Hematopoietic multipotent progenitor cell treated with erythropoietin and hydrocortisone succinate and interleukin-3 and kit ligand, for 8 days (in vitro differentiated cells): Measurements from ENCODE around the gene CLPX.
"Not testable (repeated sequence)": the region's sequence is repeated elsewhere in the genome, so short reads cannot be mapped to it uniquely, and the experiment has no call there.

ENCODE experiments used
- DNase-seq: peaks from one replicate; pipeline ENCODE4 v3.0.0-alpha.2; 2015

CLPX gene

DNA sequence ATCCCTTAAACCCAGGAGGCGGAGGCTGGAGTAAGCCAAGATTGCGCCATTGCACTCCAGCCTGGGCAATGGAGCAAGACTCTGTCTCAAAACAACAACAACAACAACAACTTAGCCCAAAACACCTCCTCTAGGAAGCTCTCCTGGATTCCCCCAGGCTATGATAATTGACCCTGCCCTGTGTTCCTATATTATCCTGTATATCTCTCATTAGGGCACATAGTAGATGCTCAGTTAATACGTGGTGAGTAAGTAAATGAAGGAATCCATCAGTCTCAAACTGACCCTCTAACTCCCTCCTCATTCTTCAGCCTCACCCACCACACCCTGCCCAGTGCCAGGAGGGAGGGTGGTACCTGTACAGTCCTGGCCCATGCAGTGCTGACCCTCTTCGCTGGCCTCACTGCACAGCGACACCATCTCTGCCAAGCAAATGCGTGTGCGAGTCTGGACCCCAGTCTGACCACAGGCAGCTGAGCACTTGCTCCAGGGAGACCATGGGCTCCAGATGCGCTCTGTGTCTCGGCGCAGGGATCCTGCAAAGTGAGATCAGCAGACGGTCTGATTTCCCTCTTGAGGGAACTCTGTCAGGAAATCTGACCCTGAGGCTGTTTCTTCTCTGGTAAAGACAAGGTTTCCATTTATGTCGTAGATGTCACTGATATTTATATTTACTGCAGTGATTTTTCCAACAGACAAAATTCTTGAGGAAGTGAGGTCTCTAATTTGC lies 20.0 kb upstream of the CLPX start:
- no peak for DNase-seq

DNA sequence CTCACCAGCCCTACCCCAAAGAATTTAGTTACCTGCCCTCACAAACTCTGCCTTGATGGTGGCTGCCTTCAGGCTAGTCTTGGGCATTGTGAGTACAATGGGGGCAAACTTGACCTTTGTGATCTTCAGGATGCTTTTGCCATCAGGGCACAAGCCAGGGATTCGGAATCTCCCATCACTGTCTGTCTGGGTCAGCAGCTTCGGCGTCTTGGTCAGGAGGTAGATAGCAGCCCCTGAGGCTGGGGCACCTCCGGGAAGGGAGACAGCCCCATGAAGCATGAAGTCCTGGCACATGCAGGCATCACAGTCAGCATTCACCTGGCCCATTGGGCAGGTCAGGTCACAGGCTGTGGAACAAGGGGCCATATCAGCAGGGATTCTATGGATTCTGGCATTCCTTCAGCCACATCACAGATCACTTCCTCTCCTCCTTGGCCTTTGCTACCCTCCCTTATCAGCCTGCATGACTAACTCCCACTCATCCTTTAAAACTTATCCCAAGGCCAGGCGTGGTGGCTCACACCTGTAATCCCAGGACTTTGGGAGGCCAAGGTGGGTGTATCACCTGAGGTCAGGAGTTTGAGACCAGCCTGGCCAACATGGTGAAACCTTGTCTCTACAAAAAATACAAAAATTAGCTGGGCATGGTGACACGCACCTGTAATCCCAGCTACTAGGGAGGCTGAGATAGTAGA lies 19.2 kb upstream of the CLPX start:
- DNase-seq: no peak

DNA sequence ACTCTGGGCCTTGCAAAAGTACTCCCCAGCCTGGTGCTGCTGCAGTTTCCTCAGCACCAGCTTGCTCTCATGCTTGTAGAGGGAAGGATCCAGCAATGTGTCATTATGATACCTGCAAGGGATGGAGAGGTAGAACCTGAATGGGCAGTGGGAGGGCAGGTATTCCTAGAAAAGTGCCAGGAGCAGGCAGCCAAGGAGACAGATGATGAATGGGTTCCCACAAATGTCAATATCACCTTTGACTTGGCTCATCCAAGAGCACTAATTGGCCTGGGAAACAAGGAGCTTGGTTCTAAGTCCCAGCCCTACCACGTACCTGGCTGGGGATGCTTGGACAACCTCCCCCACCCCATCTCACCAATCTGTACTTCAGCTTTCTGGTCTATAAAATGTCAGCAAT lies 16.8 kb upstream of the CLPX start:
- DNase-seq: no peak

DNA sequence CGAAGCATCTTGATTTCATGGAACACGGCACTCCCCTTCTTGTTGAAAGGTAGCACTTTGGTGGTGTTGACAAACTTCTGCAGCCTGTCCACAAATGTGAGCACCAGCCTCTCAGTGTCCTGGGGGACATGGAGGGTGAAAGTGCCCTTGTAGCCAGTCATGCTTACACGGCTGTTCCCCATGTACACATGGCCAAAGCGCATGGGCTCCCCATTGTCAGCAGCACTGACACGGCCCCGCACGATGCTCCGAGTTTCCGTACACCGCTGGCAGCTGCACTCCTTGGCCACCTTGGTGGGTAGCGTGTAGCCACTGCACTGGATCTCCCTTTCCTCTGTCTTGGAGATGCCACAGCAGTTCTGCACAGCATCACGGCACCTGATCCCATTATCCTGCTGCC lies 13.4 kb upstream of the CLPX start:
- no peak for DNase-seq

DNA sequence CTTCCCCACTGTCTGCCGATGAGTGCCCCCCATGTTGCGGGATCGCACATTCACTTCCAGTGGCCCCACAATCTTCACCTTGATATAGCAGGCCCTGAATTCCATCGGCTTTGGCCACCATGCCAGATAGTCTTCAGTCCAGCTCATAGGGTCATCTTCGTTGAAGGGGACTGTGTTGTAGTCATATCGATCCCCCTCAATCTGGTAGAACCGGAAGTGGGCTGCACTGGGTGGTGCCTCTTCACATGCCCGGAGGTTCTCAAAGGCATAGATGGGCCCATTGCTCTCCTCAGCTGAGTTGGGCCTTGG lies 12.1 kb upstream of the CLPX start:
- no peak for DNase-seq

DNA sequence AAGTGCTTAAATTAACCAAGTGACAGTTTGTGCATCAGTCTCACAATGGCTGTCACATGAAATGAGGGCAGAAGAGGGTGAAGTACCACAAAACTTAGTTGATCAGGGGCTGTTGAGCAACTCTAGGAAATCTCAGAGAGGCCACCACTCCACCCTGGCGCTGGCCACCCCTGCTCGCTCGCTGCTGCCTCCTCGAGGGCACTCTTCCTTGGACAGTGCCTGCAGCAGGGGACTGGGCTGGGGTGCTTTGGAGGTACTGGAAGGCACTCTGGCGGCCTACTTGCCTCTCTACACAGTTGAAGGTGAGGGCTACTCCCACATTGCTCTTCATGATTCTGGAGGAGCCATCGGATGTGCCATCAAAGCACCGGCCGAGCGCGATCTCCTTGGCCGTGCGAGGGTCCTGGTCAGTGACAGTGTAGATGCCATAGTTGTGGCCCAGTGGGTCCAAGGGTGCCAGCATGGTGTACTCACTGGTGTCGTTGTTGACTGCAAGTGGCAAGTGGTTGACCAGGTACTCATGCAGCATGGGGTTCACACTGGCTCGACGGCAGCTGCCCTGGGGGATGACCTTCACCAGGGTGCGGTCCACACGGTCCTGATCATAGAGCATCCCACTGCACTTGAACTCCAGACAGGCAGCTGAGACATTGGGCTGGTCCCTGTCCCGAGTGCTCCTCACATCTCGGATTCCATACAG lies 11.6 kb upstream of the CLPX start:
- DNase-seq: no peak

DNA sequence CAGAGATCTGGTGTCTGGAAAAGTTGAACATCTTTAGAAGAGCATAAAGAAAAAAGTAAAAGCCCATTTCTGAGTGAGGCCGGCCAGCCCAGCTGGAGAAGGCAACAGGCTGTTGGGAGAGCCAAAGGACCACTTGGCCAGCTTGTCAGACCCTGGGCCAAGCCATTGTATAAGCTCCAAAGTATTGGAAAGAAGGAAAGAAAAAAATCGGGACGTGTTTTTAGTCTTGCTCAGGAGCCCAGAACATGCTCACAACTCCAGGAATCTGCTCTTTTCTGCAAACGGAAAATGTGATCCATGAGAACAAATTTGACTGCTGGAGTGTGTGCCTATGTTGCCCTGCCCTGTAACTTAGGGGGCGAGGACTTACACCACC lies 10.4 kb upstream of the CLPX start:
- DNase-seq: no peak

DNA sequence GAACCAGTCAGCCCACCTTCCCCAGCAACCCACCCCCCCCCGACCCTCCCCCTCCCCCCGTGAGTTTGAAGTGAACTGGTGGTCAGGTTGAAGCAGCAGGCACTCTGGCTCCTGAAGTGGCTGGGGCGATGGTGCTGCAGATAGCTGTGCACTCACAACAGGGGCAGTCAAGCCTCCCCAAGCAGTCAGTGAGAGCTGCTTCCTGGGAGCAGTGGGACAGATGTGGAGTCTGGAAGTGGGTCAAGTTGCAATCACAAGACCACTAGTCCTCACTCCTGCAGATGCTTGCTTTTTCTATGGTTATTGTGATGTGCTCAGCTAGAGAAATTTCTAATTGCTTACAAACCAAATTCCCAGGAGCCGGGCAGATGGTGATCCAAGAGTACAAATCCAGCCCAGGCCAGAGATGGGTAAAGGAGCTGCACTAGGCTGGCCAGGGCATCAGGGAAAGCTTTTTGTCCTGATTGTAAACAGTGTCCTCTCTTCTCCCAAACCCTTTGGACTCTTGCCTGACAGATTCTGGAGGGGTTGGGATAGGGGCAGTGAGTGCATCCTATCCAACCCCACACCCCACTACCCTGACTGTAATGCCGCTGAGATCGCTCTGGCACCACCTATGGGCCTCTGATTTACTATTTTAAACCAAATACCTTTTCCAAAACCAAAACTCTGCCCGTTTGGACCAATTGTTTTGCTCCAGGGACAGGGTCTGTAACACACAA lies 9.8 kb upstream of the CLPX start:
- no peak for DNase-seq

DNA sequence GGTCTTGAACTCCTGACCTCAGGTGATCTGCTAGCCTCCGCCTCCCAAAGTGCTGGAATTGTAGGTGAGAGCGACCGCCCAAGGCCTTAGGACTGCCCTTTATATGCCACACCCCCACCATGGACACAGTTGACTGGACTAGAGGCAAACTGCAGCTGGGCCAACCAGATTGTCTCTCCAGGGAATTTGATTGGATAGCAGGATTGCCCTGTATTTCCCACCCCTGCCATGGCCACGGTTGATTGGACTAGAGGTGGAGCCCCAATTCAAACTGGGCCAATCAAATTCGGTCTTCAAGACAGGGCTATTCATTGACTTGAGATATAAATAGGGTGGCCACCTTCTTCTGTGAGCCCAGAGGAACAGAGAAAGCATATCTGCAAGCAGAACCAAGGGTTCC lies 6.9 kb upstream of the CLPX start:
- DNase-seq: peak; percentile 27

DNA sequence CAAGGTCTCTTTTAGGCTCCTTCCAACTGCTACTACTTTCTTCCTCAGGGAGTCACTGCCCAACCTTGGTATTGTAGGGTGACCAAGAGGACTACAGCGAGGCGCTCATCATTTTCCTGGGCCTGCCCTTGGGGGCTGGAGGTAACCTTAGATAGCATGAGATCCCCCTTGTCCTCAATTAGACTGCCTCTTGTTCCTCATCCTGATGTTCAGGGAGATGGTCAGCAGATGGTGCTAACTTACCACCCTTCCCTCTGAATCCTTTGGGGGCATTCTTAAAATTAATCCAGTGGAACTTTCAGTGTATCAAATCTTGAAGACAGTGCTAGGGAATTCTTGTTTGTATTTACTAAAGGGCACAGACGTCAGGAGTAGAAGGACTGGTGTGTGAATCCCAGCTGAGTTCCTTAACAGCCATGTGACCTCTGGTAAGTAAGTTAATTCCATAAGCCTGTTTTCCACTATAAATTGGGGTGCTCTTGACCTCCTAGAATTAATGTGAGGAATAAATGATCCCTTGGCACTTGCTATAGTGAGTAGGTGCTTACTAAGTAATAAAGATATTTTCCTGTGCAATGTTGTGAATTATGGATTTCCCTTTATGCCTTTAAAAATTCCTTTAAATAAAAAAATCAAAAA lies 4.1 kb upstream of the CLPX start:
- peak; percentile 73 for DNase-seq

DNA sequence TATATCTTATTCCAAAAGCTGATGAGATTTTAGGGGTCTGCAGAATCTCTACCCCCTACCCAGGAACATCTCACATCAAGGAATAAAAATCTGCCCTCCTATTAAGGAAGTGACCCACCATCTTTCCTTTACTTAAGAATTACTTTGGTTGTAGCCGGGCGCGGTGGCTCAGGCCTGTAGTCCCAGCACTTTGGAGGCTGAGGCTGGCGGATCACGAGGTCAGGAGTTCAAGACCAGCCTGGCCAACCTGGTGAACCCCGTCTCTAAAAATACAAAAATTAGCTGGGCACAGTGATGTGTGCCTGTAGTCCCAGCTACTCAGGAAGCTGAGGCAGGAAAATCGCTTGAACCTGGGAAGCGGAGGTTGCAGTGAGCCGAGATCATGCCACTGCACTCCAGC lies 3.3 kb upstream of the CLPX start:
- not testable (repeated sequence) for DNase-seq

DNA sequence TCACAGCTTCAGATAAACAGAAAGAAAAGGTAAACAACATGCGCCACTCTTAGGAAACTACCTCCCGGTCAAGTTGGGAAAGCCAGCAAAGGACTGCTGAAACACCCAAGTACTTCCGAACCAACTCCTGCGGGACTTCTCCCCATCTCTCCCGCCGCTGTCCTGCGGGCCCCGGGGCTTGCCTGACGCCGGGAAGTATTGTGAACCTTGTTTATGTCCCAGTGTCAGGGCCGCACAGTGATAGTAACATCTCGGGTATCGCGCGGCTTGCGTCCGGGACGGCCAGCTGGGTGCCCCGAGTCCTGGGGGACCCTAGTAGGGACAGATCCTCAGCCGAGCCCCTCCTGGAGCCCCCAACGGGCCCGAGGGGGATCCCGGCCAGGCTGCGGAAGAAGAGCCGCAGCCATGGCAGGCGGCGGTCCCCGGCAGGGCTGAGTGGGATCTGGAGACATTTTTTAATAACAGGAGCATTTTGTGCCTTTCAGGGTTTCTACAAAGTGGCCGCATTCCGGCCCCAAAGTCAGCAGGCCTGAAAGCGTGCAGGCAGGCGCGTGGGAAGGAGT lies 756 bp downstream of the CLPX start:
- DNase-seq: peak; percentile 50

DNA sequence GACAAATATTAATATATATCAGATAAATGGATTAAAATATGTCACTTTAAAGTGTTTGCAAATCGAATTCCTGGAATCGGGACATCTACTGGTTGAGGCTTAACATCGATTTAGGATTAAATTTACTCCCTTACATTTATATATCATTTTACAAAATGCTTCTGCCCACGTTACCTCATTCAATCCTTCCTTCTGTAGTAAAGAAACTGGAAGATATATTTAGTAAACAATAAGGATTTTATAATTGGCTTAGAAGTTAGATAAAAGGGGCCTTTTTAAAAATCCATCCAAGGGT lies 1.3 kb downstream of the CLPX start:
- peak; percentile 20 for DNase-seq

DNA sequence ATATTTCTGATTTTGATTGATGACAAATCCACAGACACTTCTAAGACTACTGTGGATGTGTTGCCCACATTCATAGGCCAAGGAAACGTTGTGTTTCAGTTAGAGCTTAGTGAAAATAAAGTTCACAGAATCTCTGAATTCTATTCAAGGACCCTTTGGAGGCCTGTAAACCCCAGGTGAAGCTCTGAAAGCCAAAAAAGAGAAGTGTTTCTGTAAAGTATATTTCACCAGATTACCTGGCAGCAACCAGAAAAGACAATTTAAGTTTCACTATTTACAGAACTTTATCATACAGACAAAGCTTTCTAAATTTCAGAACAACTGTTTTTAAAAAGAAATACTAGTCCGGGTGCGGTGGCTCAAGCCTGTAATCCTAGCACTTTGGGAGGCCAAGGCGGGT lies 2.6 kb downstream of the CLPX start:
- no peak for DNase-seq

DNA sequence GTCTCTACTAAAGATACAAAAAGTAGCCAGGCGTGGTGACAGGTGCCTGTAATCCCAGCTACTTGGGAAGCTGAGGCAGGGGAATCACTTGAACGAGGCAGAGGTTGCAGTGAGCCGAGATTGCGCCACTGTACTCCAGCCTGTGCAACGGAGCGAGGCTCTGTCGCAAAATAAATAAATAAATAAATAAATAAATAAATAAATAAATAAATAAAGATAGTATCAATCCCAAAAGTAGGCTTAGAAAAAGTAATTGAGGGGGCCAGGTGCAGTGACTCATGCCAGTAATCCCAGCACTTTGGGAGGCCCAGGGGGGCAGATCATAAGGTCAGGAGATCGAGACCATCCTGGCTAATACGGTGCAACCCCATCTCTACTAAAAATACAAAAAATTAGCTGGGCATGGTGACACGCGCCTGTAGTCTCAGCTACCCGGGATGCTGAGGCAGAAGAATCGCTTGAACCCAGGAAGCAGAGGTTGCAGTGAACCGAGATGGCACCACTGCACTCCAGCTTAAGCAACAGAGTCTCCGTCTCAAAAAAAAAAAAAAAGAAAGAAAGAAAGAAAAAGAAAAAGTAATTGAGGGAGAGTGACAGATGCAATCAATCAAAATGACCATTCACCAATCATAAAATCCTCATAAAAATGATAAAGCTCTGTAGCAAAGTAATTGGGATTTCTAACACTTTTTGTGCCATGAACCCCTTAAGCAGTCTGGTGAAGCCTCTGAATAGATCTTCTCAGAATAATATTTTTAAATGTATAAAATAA lies 3.4 kb downstream of the CLPX start:
- not testable (repeated sequence) for DNase-seq

DNA sequence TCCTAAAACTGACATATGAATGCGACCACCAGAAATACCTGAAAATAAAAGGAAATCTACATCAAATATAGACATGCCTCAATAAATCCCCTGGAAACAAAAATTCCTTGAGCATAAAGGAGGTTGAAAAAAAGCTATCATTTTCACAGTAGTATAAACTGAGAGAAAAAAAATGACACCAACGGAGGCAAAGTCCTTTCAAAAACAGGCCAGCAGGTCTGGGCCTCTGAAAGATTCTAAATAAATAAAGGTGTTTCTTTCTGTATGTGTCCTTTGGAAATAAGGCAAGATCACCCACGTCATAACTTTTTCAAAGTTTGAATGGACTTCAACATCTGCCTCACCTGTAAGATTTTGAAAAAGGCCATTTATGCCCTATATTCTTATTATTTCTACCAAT lies 5.0 kb downstream of the CLPX start:
- no peak for DNase-seq

DNA sequence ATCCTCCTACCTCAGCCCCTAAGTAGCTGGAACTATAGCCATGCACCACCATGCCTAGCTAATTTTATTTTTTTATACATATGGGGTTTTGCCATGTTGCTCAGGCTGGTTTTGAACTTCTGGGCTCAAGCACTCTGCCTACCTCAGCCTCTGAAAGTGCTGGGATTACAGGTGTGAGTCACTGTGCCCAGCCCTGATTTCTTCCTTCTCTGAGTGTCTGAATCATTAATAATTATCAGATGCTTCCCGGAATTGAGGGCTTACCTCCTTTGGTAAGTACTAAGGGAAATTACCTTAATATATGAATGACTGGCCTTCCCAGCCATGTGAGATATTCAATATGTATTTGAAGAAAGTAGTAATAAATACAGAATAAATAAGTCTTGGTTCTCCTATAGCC lies 7.2 kb downstream of the CLPX start:
- DNase-seq: no peak

DNA sequence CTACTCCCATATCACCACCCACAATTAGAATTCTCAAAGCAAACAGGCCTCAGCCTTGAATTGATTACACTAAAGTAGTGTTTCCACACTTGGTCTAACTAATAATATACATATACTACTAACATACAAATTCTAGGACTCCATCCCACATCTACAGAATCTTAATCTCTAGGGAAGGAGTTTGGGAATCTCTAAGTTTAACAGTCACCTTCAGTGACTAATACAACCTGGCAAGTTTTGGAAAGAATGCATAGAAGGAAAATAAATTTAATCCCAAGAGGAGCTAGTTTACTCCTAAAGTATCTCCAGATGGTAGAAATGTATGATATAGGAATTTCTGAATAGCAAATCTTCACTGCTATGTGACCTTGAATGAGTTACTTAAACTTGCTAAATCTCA lies 9.1 kb downstream of the CLPX start:
- no peak for DNase-seq

DNA sequence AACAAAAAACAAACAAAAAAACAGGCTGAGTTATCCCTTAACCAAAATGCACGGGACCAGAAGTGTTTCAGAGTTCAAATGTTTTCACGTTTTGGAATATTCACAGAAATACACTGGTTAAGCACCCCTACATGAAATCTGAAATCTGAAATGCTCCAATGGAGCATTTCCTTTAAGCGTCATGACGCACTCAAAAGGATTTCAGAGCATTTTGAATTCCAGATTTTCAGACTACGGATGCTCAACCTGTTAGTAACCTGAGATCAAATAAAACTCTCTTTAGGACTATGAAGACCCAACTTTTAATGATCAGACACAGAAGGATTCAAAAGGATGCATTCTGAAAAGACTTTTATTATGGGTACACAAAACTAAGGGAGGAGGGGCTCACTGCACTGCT lies 9.6 kb downstream of the CLPX start:
- DNase-seq: no peak

DNA sequence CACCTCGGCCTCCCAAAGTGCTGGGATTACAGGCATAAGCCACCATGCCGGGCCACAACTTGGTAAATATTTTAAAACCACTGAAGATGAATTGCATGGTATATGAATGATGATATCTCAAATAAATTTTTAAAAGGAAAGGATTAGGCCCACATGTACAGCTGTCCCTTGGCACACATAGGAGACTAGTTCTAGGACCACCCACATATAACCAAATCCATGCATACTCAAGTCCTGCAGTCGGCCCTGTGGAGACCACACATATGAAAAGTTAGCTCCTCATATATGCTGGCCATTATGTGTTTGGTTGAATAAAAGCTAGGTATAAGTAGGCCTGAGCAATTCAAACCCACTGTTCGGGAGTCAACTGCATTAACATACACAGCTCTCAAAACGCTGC lies 10.6 kb downstream of the CLPX start:
- DNase-seq: no peak

DNA sequence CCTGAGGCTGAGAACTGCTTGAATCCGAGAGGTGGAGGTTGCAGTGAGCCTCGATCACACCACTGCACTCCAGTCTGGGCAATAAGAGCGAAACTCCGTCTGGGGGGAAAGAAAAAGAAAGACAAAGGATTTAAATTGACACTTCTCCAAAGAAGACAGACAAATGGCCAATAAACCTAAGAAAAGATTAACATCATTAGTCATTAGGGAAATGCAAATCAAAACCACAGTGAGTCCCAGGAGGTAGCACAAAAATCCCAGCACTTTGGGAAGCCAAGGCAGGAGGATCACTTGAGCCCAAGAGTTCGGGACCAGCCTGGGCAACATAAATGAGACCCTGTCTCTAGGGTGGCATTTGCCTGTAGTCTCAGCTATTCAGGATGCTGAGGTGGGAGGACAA lies 12.6 kb downstream of the CLPX start:
- DNase-seq: no peak

DNA sequence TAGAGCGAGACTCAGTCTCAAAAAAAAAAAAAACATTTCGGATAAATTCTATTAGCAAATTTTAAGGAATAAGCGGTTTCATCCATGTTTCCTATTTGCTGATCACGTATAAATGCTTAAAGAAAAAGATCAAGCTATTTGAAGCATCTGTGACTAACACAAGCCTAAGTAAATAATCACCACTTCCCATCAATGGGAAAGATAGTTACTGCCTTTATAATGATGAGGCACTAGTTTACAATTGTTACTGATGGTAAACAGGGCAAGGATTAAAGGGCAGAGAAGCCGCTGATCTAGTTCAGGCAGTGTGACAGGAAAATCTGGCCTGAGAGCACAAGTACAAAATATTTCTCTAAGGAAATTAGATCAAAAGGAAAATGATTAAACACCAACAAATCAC lies 13.7 kb downstream of the CLPX start:
- no peak for DNase-seq
